ENCODE data around the gene DNM1L. TPM values are rescaled to one million over a fixed set of nuclear protein-coding genes. Genes with fewer than 3 reads are reported as not detected.
"Not testable (repeated sequence)": the region's sequence is repeated elsewhere in the genome, so short reads cannot be mapped to it uniquely, and the experiment has no call there.

Gene DNM1L
- total RNA-seq, 1 donor from 2014 or later = 59.6 TPM

DNA sequence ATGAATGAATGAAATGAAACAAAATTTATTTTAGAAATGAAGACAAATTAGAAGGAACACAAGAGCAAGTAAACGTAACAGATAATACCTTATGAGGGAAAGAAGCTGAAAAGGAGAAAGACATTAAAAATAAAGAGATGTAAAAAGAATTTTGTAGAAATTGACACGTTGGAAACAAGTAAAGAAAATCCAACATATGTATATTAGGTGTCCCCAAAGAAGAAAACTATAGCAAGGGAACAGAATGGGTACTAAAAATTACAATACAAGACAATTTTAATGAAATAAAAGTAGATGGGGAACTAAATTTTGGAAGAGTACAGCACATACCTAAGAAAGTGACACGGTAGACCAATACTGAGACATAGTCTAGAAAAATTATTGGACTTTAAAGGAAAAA lies 16.7 kb downstream of the DNM1L start:
- no peaks in the 10 kb centered on the region for H3K36me3 ChIP-seq
- no peak for TF ChIP-seq CTCF (IDR thresholded peaks at IDR 0.05; ENCODE audit: borderline replicate concordance)
- H3K4me1 ChIP-seq = peaks cover 22% of the 10 kb centered on the region
- no peak overlapping the region for H3K27ac ChIP-seq (replicated peaks)
- H3K9me3 ChIP-seq (replicated peaks) = peaks cover 8% of the 10 kb centered on the region
- intact Hi-C loops (cut with micrococcal nuclease) = no loop called here
- no peaks in the 10 kb centered on the region for H3K27me3 ChIP-seq (ENCODE audit: low read depth)
- H3K4me3 ChIP-seq = no peak overlapping the region
- no peak for DNase-seq

DNA sequence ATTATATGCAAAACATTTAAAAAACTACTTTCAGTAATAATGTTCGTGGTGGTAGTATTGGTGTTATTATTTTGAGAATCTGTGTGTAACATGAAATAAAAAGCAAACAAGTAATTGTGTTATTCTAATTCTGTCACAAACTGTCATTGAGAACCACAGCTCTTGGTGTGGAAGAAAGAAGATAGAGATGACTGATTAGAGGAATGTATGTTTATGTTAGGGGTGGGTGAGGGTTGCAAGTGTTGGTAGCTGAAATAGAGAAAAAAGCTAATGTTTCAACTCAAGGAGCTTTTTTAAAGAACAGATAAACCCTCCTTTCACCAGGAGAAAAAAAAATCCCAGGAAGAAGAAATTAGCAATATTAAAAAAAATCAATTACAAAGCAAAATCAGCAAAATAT lies 18.3 kb downstream of the DNM1L start:
- no peak for TF ChIP-seq CTCF (IDR thresholded peaks at IDR 0.05; ENCODE audit: borderline replicate concordance)
- DNase-seq = no peak
- no peaks in the 10 kb centered on the region for H3K27me3 ChIP-seq (ENCODE audit: low read depth)
- no peak overlapping the region for H3K4me3 ChIP-seq
- peaks cover 12% of the 10 kb centered on the region for H3K4me1 ChIP-seq
- intact Hi-C loops (cut with micrococcal nuclease) = no loop called here
- peaks cover 8% of the 10 kb centered on the region for H3K36me3 ChIP-seq
- H3K27ac ChIP-seq (replicated peaks) = no peak overlapping the region
- H3K9me3 ChIP-seq (replicated peaks) = peaks cover 8% of the 10 kb centered on the region

- Histone ChIP-seq H3K9me3 (replicated peaks) (peaks cover 8% of the 10 kb centered on the region), H3K4me3 (no peak overlapping the region), H3K27me3 (ENCODE audit: low read depth) (no peaks in the 10 kb centered on the region), H3K36me3 (peaks cover 8% of the 10 kb centered on the region), H3K4me1 (peaks cover 7% of the 10 kb centered on the region), H3K27ac (replicated peaks) (no peak overlapping the region)
- no peak for DNase-seq
- no peak for TF ChIP-seq CTCF (IDR thresholded peaks at IDR 0.05; ENCODE audit: borderline replicate concordance)
- intact Hi-C loops (cut with micrococcal nuclease) = no loop called here
These were observed 19.2 kb downstream of the DNM1L start for GRCh38 chr12:32698285-32698684.

GRCh38 chr12:32699437-32699836 lies 20.3 kb downstream of the DNM1L start:
- H3K27ac ChIP-seq (replicated peaks); H3K27me3 ChIP-seq (ENCODE audit: low read depth); H3K4me1 ChIP-seq; H3K9me3 ChIP-seq (replicated peaks); H3K4me3 ChIP-seq; H3K36me3 ChIP-seq; DNase-seq; intact Hi-C loops (cut with micrococcal nuclease): not testable (repeated sequence)

- intact Hi-C loops (cut with micrococcal nuclease) = no loop called here
- Histone ChIP-seq H3K9me3 (replicated peaks) (no peaks in the 10 kb centered on the region), H3K27ac (replicated peaks) (no peak overlapping the region), H3K36me3 (peaks cover 24% of the 10 kb centered on the region), H3K4me3 (no peak overlapping the region), H3K4me1 (no peaks in the 10 kb centered on the region), H3K27me3 (ENCODE audit: low read depth) (no peaks in the 10 kb centered on the region)
- TF ChIP-seq CTCF (IDR thresholded peaks at IDR 0.05; ENCODE audit: borderline replicate concordance) = no peak
- no peak for DNase-seq
These were observed 23.4 kb downstream of the DNM1L start for GRCh38 chr12:32702473-32702872.

DNA sequence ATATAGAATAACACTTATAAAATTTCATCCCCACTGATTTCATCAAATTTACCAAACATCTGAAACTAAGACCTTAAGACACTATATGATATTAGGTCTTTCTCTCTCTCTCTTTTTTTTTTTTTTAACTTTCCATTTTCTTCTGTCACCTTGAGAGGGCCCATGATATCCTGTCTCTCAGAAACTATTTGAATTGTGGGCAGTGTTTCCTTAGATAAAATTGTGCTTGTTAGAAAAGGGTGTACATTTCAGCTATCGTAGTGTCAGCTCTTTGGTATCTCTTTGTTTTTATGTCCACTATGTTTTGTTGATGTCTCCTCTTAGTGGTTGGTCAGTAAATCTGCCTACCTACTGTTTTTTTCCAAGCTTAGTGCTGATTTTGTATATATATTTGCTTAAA lies 23.8 kb downstream of the DNM1L start:
- intact Hi-C loops (cut with micrococcal nuclease) = no loop called here
- H3K4me1 ChIP-seq = no peaks in the 10 kb centered on the region
- TF ChIP-seq CTCF (IDR thresholded peaks at IDR 0.05; ENCODE audit: borderline replicate concordance) = no peak

More for the DNA sequence above, 23.8 kb downstream of the DNM1L start:
- Histone ChIP-seq H3K9me3 (replicated peaks) (no peaks in the 10 kb centered on the region), H3K27me3 (ENCODE audit: low read depth) (no peaks in the 10 kb centered on the region), H3K4me3 (no peak overlapping the region), H3K27ac (replicated peaks) (no peak overlapping the region), H3K36me3 (peaks cover 27% of the 10 kb centered on the region)
- no peak for DNase-seq
